Measurements from ENCODE around the gene OVOL3.

OVOL3 gene

GRCh38 chr19:36136964-36137686 lies 26.2 kb downstream of the OVOL3 start:
- no peak for DNase-seq

DNA sequence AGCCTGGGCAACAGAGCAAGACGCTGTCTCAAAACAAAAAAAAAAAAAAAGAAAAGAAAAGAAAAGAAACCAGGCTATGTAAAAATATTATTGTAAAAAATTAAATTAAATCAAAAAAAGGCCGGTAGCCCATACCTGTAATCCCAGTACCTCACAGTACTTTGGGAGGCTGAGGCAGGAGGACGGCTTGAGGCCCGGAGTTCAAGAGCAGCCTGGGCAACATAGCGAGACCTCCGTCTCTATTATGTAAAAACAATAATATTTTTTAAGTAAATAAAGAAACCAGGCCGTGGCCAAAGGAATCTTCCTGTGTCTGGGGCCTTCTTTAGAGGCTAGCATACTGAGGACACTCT lies 28.2 kb downstream of the OVOL3 start:
- DNase-seq = no peak

GRCh38 chr19:36139473-36140303 lies 28.7 kb downstream of the OVOL3 start, which contains the start of gene CAPNS1:
CAPNS1 (plus strand) TSS chr19:36140066; CDS start chr19:36141012, 946 bp downstream.
- peak; percentile 92 for DNase-seq

GRCh38 chr19:36140304-36141038 lies 29.5 kb downstream of the OVOL3 start:
- no peak for DNase-seq

- DNase-seq = peak; percentile 90
These were observed 30.3 kb downstream of the OVOL3 start for GRCh38 chr19:36141039-36141927.

GRCh38 chr19:36142046-36142445 lies 31.1 kb downstream of the OVOL3 start:
- DNase-seq = no peak

DNA sequence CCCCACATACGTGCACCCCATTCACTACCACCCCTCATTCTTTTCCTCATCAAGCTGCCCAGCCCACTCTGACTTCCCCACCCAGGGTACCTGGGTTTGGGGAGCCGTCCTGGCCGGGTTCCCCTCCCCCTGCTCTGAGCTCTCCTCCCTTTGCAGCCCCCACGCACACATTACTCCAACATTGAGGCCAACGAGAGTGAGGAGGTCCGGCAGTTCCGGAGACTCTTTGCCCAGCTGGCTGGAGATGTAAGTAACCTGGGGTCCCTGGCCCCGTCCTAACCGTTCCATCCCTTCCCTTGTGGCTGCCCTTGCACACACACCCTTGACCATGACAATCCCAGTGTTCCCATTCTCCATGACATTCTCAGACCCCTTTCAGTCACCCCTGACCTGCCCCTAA lies 31.6 kb downstream of the OVOL3 start:
- no peak for DNase-seq

DNA sequence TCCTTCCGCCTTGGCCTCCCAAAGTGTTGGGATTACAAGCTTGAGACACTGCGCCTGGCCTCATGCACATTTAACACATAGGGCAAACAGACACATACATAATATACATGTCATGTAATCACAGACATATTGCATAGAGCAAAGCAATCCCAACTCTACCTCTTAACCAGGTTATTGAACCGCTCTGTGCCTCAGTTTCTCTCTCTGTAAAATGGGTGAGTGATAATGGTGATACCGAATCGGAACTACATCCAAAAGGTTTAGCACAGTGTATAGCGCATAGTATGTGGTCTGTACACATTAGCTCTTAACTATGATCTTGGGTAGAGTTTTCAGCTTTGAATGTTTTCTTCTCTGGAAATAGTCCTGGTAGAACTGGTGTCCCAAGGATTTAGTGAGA lies 33.7 kb downstream of the OVOL3 start:
- no peak for DNase-seq

DNA sequence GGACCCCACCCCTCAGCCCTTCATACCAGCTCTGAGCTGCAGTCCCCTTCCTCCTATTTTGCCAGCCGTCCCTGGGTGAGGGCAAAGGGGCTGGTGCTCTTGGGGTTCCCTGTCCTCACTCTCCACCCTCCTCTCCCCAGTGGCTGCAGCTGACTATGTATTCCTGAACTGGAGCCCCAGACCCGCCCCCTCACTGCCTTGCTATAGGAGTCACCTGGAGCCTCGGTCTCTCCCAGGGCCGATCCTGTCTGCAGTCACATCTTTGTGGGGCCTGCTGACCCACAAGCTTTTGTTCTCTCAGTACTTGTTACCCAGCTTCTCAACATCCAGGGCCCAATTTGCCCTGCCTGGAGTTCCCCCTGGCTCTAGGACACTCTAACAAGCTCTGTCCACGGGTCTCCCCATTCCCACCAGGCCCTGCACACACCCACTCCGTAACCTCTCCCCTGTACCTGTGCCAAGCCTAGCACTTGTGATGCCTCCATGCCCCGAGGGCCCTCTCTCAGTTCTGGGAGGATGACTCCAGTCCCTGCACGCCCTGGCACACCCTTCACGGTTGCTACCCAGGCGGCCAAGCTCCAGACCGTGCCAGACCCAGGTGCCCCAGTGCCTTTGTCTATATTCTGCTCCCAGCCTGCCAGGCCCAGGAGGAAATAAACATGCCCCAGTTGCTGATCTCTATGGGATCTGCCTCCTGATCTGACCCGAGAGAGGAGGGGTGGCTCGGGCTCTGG lies 38.9 kb downstream of the OVOL3 start:
- no peak for DNase-seq

- DNase-seq = no peak
These were observed 39.6 kb downstream of the OVOL3 start for GRCh38 chr19:36150586-36150985.

DNA sequence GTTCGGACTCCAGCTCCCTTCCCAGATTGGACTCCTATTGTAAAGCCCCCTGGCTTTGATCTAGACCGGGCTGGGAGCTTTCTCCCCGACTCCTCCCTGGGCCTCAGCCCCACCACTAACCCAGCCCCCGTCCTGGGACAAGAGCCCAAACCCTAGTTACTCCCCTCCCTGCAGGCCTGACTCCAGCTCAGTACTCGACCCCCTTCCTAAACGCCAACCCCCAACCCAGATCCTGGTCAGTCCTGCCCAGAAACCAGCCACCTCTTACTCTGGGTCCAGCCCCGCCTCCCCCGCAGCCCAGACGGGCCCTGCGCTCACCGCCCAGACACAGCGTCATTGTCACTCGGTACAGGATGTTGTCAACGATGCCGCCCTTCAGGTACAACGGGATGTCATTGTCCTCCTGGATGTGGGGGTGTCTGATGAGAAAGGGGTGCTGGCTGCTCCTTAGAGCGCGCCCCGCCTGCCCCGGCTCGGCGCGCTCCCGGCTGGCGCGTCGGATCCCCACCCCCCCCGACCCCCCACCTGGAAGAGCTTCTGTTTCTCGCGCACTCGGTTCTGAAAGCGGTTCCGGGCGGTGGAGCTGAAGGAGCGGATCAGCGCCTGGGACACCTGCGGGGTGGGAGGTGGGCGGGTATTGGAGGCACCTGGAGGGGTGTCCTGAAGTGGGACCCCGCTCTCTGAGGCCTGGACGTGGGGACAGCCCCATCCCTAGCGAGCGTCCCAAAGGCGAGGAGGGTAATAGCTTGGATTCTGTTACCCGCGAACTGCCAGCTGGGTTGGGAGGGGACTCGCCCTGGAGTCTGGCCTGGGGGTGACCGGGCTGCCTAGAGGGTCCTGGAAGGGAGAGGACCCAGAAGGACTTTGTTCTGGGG lies 40.4 kb downstream of the OVOL3 start:
- no peak for DNase-seq

GRCh38 chr19:36152019-36152351 lies 41.0 kb downstream of the OVOL3 start:
- no peak for DNase-seq

GRCh38 chr19:36152352-36153091 lies 41.6 kb downstream of the OVOL3 start, which contains the start of gene COX7A1:
COX7A1 (minus strand) TSS chr19:36152447; CDS start chr19:36152407, 40 bp downstream.
- no peak for DNase-seq

DNA sequence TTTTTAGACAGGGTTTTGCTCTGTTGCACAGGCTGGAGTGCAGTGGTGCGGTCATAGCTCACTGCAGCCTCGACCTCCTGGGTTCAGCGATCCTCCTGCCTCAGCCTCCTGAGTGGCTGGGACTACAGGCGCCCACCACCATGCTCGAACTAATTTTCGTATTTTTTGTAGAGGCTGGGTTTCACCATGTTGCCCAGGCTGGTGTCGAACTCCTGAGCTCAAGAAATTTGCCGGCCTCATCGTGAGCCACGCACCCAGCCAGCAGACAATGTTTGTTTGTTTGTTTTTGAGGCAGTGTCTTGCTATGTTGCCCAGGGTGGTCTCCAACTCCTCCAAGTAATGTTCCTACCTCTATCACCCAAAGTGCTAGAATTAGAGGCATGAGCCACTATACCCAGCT lies 42.2 kb downstream of the OVOL3 start:
- DNase-seq = no peak

DNA sequence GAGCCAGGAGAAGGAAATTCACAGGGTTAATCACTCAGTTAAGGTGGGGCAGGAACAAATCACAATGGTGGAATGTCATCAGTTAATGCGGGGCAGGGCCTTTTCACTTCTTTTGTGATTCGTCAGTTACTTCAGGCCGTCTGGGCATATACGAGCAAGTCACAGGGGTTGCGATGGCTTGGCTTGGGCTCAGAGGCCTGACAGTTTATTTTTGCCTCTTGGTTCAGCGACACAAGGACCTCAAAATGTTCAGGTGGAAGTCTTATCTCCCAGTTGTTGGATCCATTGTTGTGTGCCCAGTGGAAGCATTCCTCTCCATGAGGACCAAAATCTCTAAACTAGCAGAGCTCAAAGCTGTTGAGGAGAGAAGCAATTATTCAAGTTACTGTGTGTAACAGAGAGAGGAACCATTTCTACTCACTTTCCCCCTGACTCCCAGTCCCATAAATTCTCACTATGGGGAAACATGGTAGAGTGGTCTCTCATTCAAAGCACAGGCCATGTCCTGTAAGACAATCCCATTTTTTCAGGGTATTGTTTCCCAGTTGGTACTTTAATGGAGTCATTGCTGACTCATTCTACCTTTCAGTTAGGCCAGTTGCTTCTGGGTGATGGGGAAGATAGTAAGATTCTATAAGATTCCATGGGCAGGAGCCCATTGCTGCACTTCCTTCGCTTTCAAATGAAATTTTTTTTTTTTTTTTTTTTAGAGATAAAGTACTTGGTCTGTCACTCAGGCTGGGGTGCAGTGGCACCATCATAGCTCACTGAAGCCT lies 50.1 kb downstream of the OVOL3 start:
- no peak for DNase-seq
